CD4-positive, alpha-beta T cell treated with Interleukin-6 for 4 hours (primary cell): ENCODE data around the gene USP53.
"Not testable (repeated sequence)": the region's sequence is repeated elsewhere in the genome, so short reads cannot be mapped to it uniquely, and the experiment has no call there.

Experiments
- DNase-seq: peaks from one replicate; pipeline ENCODE4 v3.0.0-alpha.2; 2020; ENCODE audit warnings: mixed read lengths

USP53 gene

DNA sequence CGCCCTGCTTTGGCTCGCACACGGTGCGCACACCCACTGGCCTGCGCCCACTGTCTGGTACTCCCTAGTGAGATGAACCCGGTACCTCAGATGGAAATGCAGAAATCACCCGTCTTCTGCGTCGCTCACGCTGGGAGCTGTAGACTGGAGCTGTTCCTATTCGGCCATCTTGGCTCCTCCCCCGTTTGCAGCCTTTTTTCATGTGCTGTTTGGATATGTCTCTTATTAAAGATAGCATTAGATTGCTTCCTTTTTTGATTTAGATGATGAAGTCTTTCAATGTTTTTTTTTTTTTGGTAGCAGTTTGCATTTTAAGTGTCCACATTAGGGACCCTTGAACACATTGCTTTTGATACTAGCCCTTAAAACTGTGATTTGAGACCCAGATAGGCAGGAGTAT lies 67.4 kb downstream of the USP53 start:
- not testable (repeated sequence) for DNase-seq

DNA sequence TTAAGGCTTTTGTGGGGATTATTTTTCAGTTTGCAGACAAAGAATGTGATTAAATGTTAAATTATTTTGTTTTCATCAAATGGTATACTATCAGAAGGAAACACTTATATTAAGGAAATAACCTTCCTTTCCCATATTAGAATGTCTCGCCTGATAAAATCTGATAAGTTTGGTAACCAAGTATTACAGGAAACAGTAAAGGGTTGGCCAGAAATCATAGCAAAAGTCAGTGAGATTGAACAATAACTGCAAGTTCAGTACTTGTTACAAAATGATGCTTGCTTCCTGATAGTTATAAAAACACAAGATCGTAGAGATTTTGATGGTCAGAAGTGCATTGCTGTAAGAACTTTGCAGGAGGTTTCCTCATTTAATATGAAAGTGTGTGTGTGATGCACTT lies 68.9 kb downstream of the USP53 start:
- no peak for DNase-seq

DNA sequence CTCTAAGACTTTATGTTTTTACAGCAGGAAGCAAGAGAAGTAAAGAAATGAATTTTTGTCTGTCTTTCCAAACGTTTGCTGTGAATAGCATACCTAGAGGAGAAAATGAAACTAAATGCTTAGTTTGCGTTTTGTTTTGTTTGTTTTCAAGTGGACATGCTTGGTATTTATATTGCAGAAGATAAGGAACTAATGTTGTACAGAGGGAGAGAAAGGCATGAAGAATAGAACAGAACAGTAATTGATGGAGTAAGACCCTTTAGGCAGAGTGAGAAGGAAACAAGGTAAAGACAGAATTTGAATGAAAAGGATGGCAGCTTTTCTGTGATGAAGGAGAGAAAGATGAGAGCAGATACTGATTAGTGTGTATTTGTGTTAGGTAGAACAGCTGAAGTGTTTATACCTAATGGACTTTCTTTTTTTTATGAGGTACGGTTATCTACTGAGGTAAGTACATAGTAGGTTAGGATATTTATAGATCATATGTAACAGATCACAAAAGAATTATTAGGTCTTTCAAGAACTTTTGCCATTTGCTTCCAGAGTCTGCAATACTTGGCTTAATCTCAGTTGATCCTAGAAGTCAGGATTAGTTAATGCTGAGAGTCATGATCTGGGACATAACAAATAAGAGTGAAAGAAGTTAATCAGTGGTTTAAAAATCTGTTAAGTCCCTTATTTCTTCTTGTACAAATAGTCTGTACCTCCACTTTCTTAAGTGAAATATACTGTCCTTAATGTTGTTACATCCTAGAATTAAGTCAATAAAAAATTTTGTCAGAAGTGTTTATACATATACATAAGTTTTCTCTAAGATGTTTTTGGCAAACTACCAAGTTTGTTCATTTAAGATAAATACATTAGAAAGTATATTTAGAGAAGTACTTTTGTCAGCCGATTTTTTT lies 72.6 kb downstream of the USP53 start:
- DNase-seq, result no peak

DNA sequence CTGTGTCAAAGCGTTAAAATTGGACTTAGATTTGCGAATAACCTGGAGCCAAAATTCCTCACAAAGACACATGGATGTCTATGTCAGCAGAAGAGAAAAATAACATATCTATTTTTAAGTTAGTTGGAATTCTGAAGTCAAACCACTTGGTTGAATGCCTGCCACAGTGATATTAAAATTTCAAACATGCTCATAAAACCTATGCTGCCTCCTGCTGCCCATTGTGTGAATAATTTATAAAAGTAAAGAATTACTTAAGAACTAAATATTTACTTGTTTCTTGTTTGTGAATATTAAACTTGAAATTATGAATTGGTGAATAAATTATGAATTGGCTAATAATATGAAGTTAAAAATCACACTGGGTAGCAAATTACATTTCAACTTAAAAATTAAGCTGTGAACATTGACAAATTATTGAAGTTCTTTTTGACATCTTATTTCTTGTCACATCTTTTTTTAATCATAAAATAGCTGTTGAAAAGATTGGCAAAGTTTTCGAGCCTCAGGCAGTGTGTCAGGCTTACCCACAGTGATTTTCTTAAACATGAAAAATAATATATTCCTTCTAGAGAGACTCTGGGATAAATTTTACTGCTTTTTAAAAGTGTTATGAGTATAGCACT lies 74.0 kb downstream of the USP53 start:
- DNase-seq, result peak; percentile 55

DNA sequence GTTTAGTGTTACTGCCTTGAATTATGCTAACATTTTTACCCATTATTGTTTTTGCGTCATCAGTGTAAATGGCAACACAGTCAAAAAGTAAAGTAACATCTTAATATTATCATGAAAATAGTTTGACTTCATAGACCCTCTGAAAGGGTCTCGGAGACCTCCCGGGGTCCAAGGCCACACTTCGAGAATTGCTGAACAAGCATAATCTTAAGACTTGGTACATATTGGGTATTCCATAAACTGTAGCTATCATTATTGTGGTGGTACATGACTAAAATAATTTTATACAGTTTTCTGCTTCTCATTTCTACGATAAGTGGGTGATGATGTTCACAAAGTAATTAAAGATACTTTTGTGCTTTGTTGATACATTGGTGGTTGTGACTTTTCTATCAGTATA lies 76.8 kb downstream of the USP53 start:
- DNase-seq, result no peak

DNA sequence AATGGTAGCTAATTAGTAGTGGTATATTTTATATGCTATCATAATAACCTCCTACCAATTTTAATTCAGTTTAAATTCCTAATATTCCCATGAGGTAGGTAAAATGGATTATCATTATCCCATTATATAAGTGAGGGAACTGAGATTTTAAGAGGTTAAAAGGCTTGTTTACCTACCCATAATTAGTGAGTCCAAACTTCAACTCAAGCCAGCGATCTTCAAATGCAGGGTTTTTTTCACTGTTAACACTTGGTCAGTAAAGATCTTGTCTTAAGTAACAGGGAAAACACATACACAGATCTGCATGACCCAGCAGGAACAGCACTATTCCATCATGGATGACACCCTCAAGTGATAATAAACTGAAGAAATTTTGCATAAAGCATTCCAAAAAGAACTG lies 78.1 kb downstream of the USP53 start:
- no peak for DNase-seq

DNA sequence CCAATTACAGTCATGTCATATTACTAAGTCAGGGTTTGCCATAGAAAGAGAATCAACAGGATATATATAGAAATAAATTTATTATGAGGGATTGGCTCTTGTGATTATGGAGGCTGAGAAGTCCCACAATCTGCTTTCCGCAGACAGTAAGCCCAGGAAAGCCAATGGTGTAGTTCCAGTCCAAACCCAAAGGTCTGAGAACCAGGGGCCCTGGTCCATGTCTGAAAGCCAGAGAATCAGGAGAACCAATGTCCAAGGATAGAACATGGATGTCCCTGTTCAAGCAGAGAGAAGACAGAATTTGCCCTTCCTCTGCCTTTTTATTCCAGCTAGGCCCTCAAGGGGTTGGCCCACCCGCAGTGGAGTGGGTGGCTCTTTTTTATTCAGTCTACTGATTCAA lies 83.8 kb downstream of the USP53 start:
- DNase-seq, result no peak

DNA sequence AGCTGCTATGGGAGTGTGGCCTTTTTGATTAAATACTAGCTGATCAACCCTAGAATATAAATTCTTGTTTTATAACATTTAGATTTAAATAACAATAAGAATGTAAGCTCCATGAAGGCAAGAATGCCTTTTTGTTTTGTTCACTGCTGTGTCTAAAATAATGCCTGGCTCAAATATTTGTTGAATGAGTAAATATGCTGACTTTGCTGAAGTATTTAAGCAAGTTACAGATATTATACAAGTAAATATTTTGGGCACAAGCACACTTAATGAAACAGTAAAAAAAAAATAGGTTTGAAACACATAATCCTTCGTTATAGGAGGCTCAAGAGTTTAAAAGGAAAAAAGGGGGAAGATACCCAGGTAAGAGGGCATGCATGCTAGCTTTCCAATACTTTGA lies 85.3 kb downstream of the USP53 start:
- no peak for DNase-seq

DNA sequence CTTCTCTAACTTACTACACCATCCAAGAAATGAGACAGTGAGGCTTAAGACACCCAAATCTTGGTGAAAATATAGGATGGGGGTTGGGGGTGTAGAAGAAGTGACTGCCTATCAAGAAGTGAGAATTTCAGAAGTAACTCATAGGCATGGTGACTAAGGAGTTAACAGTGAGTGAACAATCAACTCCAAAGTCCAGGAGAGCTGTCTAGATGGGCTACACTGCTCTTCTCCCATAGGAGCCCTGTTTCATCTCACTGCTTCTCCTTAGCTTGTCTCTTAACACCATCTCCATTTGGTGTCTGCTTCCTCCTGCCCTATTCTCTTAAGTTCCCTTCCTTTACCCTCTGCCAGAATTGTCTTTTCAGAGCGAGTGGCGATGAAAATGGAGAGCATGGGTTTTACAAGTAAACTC lies 86.8 kb downstream of the USP53 start:
- DNase-seq, result no peak

DNA sequence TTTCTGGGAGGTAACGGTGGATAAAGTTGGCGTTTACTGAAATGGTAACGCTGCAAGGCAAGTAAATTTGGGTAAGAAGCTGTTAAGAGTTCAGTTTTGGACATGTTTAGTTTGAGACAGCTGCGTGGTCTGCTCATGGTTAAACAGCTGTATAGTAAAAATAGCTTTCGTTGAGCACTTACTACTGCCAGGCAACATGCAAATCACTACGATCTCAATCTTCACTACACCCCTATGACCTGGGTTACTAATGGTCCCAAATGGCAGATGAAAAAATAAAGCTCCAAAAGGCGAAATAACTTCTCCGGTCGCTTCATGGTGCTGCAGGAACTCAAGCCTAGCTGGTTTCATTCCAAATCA lies 87.2 kb downstream of the USP53 start:
- DNase-seq, result peak; percentile 7

DNA sequence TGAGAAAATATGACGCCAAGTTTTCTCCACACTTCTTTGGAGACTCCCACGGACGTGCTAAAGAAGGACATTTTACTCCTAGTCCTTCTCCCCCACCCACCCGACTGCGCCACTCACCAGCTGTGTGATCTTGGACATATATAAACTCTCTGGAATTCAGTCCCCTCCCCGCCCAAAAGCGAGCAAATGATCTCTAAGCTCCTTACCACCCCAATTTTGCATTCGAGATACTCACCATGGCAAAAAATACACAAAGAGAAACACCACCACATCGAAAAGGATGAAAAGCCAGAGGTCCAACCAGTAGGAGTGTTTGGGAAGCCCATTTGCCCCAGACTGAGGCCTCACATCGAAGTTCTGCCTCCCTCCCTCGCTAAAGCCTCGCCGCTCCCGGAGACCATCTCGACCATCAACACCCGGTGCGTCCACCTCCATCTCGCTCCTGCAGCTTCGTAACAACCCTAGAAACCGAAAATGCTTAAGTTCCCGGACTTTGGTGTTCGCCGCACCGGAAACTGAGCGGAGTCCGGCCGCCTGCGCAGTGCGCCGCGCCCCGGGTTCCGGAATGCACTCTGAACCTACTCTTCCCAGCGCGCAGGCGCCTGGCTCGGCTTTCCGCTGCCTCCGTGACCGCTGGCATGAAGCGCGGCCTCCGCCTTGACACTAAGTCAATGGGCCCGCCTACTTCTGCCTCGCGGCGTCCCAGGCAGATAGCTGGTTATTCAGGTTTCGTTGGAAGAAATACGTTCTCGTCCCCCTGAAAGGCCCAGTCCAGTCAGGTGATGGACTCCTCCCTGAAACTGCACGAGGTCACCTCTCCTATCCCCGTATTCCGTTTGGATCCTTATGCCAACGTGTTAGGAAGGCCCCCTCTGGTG lies 87.8 kb downstream of the USP53 start:
- DNase-seq, result peak; percentile 94

DNA sequence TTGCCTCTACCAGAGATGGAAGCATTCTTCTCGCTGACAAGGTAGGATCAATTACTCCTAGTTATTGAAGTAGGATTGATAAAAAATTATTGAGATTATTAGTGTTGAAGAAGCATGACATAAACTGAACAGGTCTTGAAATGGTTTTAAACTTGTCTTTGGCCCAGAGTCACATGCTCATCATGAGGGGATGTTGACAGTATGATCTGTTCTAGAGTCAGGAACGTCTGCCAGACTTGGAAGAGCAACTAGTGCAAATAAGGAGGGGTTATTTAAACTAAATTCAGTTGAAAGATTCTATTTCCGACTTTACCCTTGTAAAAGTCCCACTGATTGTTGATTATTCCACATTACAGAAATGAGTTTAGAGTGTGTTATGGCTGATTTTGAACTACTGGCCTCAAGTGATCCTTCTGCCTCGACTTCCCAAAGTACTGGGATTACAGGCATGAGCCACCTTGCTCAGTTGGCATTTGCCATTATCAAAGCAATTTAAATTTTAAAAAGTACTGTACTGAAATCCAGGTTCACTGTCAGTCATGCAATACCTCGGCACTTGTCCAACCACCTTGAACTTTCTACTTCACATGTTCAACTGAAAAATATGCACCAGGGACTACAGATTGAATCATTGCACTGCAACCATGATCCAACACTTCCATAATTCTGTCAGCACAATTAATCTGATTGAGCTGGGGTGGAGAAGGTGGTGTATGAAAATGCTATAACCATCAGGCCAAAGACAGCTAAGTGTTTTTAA lies 89.7 kb downstream of the USP53 start:
- DNase-seq, result no peak

DNA sequence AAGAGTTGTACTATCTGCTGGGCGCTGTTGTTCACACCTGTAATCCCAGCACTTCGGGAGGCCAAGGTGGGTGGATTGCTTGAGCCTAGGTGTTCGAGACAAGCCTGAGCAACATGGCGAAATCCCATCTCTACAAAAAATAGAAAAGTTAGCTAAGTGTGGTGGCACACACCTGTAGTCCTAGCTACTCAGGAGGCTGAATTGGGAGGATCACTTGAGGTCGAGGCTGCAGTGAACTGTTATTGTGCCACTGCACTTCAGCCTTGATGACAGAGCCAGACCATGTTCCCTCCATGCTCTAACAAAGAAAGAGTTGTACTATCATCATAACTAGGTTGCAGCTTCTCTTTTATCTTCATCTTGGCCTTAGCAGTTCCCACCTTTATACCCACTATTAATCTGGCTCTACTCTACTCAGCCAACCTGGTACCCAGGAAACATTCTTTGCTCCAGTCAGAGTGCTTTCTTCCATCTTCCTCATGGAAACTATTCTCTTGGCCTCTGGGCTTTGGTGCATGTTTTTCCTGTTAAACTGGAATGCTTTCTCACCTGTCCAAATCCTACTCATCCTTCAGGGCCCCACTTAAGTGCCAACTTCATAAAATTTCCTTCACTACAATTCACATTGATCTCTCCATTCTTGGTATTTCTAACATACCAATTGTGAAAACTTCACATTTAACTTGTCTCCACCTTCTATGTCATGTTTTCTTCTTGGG lies 91.2 kb downstream of the USP53 start:
- no peak for DNase-seq

DNA sequence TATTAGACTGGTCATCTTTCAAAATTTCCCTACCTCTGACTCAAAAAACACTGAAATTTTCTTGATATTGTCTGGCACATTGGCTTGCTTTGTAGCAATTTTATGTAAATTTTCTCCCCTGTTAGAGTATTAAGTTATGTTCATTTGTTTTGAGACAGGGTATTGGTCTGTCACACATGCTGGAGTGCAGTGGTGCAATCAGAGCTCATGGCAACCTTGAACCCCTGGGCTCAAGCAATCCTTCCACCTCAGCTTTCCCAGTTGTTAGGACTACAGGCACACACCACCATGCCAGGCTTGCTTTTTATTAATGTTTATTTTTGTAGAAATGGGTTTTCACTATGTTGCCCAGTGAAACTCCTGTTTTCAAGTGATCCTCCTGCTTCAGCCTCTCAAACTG lies 91.9 kb downstream of the USP53 start:
- no peak for DNase-seq

DNA sequence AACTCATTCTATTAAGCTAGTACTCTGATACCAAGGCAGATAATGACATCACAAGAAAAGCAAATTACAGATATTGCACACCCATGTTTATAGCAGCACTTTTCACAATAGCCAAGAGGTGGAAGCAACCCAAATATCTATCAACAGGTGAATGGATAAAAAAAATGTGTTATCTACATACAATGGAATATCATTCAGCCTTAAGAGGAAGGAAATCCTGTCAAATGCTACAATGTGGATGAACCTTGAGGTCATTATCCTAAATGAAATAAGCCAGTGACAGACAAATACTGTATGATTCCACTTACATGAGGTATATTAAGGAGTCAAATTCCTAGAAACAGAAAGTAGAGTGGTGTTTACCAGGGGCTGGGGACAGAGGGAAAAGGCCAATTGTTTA lies 95.1 kb downstream of the USP53 start:
- DNase-seq, result no peak

DNA sequence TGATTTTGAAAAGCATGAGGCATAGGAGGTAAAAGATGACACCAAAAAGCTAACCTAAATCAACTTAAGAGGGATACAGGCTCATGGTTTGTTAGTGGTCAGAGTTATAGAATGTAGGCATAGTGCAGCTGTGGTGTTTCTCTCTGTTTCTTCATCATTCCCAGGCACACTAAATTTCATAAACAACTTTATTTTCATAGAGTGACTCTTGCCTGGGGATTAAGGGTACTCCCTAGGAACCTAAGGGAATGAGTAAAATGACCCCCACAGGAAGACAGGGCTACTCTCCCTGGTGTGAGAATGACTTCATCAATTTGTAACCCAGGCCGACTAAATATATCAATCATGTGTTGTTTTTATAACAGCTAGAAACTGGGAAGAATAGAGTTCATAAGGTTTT lies 98.3 kb downstream of the USP53 start:
- DNase-seq, result no peak

DNA sequence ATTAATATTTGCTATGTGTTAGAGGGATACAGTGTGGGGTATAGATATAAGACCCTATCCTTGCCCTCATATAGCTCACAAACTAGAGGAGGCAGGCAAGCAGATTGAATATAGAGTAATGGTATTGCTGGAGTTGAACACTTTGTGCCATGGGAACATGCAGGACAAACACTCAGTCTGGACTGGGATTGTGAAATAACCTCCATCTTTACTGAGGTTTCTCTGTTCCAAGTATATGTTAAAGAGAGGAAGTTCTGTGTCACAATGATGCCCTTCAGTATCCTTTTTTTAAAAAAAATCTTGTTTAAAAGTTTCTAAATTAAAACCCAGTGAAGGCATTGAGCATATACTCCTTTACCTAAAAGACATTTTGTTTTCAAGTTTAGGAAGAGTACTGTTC lies 100.7 kb downstream of the USP53 start:
- no peak for DNase-seq

DNA sequence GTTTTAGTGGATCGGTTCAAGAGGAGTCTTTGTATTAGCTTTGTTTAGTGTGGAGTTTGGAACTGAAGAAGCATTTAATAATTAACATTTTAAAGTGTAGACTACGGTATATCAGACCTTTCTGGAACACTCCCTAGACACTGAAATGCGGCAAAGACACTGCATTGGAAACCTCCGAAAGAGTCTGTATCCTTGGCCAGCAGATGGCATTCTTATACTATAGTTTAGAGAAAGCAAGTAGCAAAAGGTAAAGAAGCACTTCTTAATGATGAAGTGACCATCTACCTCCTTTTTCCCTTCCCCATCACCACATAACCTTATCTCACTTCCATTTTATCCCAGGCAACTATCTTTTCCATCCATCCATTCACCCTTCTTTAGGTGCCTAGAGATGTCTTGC lies 101.8 kb downstream of the USP53 start:
- peak; percentile 46 for DNase-seq

DNA sequence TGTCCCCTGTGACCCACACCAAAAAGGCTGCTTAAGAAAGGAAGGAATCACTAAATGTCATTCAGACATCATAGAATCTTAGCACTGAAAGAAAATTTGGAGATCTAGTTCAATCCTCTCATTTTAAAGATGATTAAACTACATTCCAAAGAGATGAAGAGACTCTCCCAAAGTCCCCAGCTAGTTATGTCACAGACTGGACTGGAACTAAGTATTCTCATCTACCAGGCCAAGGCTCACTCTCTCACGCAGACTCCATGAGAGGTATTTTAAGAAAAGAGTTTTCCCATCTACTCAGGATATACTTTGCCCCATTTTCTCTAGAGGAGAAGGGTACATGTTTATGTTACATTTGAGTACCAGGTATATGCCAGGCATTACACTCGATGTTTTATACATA lies 102.5 kb downstream of the USP53 start:
- no peak for DNase-seq

DNA sequence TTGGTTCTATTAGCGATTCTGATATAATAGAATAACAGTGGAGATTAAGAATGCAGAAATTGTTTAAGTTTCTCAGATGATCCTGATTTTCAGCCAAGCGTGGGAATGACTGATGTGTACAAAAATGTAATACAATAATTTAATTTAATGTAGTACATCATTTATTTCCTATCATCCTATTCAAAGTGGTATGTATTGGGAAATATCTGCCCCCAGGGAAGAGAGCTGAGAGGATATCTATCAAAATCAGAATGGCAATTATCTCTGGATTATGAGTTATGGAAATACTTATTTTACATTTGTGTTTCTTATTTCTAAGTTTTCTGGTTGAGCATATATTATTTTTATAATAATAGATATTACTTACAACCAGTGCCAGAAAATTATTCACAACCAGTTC lies 105.5 kb downstream of the USP53 start:
- no peak for DNase-seq

DNA sequence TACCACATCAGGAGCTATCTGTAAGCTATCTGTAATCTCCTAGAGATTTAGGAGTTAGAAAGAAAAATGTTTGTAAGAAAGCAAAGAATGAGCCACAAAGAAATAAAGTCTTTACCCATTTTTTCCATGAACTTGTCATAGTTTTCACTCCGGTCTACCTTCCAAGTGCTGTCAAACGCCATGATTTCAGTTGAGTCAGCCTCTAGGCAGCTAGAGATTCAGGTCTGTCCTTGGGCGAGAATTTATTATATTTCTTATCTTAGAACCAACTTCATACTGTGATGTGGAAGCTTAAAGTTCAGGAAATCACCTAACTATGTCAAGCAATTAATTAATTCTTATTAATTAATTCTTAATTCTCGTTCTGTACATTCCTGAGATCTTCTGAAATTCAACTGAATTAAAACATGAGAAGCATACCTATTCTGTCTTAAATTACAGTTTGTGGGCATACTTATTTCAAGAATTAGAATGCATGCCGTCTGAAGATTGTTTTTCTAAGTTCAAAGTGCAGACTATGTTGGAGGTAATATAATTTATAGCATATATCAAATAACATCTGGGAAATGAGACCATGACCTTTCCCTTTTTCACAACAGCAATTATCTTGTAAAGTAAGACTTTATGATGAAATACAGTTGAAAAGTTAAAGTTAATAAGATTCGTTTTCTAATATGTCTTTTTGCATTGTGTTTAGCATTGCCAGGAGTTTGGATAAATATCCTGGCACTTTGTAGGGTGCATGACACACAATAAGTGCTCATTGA lies 109.6 kb downstream of the USP53 start, which contains the start of gene FABP2:
TSS of gene FABP2 (minus strand) at position 218 of the 767 bp plus-strand sequence. CDS start at position 182, 36 bp downstream.
- no peak for DNase-seq
